Endothelial cell of umbilical vein (primary cell): ENCODE results near the gene MDFIC. TPM values are rescaled to one million over a fixed set of nuclear protein-coding genes. Genes with fewer than 3 reads are reported as not detected.

Source experiments
- BruUV-seq: library from RNA; stranded (reverse); fragments of 400-500 nt; replicated peaks from 2 replicates; lab custom pipeline; 2021; lab: Mats Ljungman, UMichigan
- CTCF ChIA-PET: fragments of 300-600, 350-600 bp; sonication (Branson Sonifier 250); formaldehyde crosslinking; loops from one replicate; lab custom pipeline; 2021; ENCODE audit warnings: antibody characterized with exemption, inconsistent platforms; lab: Charles Lee
- POLR2A ChIA-PET: fragments of 300-600, 350-600 bp; sonication (Branson Sonifier 250); formaldehyde crosslinking; loops from one replicate; lab custom pipeline; 2021; ENCODE audit warnings: antibody characterized with exemption, inconsistent platforms; lab: Charles Lee
- DNase-seq: peaks from one replicate; pipeline ENCODE4 v3.0.0-alpha.2; 2011; ENCODE audit warnings: low read depth, low spot score
- FAIRE-seq: peaks from 2 replicates; lab custom pipeline; 2011; peaks lifted over from hg19 to GRCh38; lab: Jason Lieb, UNC
- H2AFZ ChIP-seq: 2 replicates; pipeline ENCODE4 v1.6.0; 2012; ENCODE audit warnings: low read depth, low read length, control low read depth, inconsistent platforms
- H3K27ac ChIP-seq: 2 replicates; pipeline ENCODE4 v1.5.1; 2011; ENCODE audit warnings: low read depth, mild to moderate bottlenecking, control low read depth, low read length, moderate library complexity; ENCODE audit not compliant: insufficient read depth
- H3K27me3 ChIP-seq, 2 experiments: 2 replicates each; pipeline versions ENCODE4 v1.6.0 to v1.6.1; 2011; ENCODE audit warnings: low read length in 2 of 2, mixed read lengths in 1 of 2; ENCODE audit not compliant: control insufficient read depth in 2 of 2, insufficient read depth in 2 of 2
- H3K36me3 ChIP-seq, 2 experiments: 2 replicates in 1 of 2; 3 replicates in 1 of 2; pipeline ENCODE4 v1.5.1; 2011; ENCODE audit warnings: low read length in 2 of 2, mild to moderate bottlenecking in 1 of 2, moderate library complexity in 1 of 2; ENCODE audit not compliant: control insufficient read depth in 2 of 2, insufficient read depth in 2 of 2; ENCODE audit errors: extremely low read depth in 1 of 2
- H3K4me1 ChIP-seq: 3 replicates; pipeline ENCODE4 v1.5.1; 2011; ENCODE audit warnings: mild to moderate bottlenecking, low read length; ENCODE audit not compliant: control insufficient read depth, insufficient read depth; ENCODE audit errors: extremely low read depth
- H3K4me2 ChIP-seq: 2 replicates; pipeline ENCODE4 v1.6.1; 2011; ENCODE audit warnings: low read length, control low read depth, mixed read lengths; ENCODE audit not compliant: insufficient read depth
- H3K4me3 ChIP-seq, 3 experiments: fragments of 200-600 bp in 1 of 3; sonication (generic), shearing (Covaris generic) in 1 of 3; replicated peaks in 1 of 3; 2 replicates each; pipeline ENCODE4 v1.5.1; 2011 to 2016; ENCODE audit warnings: control low read depth in 3 of 3, low read length in 3 of 3, mild to moderate bottlenecking in 2 of 3, inconsistent platforms in 1 of 3, low read depth in 1 of 3, moderate library complexity in 1 of 3; ENCODE audit not compliant: insufficient read depth in 1 of 3
- H3K79me2 ChIP-seq: 2 replicates; pipeline ENCODE4 v1.6.0; 2012; ENCODE audit warnings: low read length, inconsistent platforms; ENCODE audit not compliant: control insufficient read depth, insufficient read depth
- H3K9ac ChIP-seq: replicated peaks from 2 replicates; pipeline ENCODE3; 2011; ENCODE audit warnings: low read length, control low read depth; ENCODE audit not compliant: insufficient read depth; ENCODE audit errors: extremely low read depth
- H3K9me1 ChIP-seq: replicated peaks from 3 replicates; pipeline ENCODE4 v1.6.0; 2011; ENCODE audit warnings: mild to moderate bottlenecking, low read length; ENCODE audit not compliant: control insufficient read depth, insufficient read depth; ENCODE audit errors: extremely low read depth
- H3K9me3 ChIP-seq: replicated peaks from 2 replicates; pipeline ENCODE4 v1.5.1; 2012; ENCODE audit warnings: low read length, inconsistent platforms; ENCODE audit not compliant: control insufficient read depth, insufficient read depth
- H4K20me1 ChIP-seq: replicated peaks from 2 replicates; pipeline ENCODE3; 2011; ENCODE audit warnings: mild to moderate bottlenecking, low read length; ENCODE audit not compliant: control insufficient read depth, insufficient read depth; ENCODE audit errors: extremely low read depth
- EZH2 ChIP-seq: IDR thresholded peaks from 2 replicates; pipeline ENCODE4 v1.6.1; 2012; ENCODE audit warnings: borderline replicate concordance, low read depth, mild to moderate bottlenecking, moderate library complexity, low read length, inconsistent platforms; ENCODE audit not compliant: severe bottlenecking
- FOS ChIP-seq: IDR thresholded peaks from 2 replicates; pipeline ENCODE4 v1.6.1; 2011; ENCODE audit warnings: mild to moderate bottlenecking, low read length, moderate library complexity, borderline replicate concordance; ENCODE audit not compliant: insufficient read depth
- GATA2 ChIP-seq: IDR thresholded peaks from 2 replicates; pipeline ENCODE4 v1.7.0; 2011; ENCODE audit warnings: low read depth, mild to moderate bottlenecking, moderate library complexity, mixed read lengths, low read length; ENCODE audit not compliant: insufficient read length, insufficient read depth
- JUN ChIP-seq: IDR thresholded peaks from 2 replicates; pipeline ENCODE4 v1.6.1; 2011; ENCODE audit warnings: borderline replicate concordance, low read depth; ENCODE audit not compliant: insufficient read length, insufficient read depth
- MYC ChIP-seq: IDR thresholded peaks from one replicate; pipeline ENCODE4 v1.6.1; 2011; ENCODE audit warnings: mild to moderate bottlenecking, low read depth, low read length
- POLR2A ChIP-seq: IDR thresholded peaks from 2 replicates; pipeline ENCODE4 v1.6.1; 2012; ENCODE audit warnings: low read depth, mild to moderate bottlenecking, control low read depth, low read length
- POLR2AphosphoS5 ChIP-seq: IDR thresholded peaks from 2 replicates; pipeline ENCODE4 v1.6.1; 2012; ENCODE audit warnings: low read depth, mild to moderate bottlenecking, control low read depth, low read length, moderate library complexity; ENCODE audit not compliant: insufficient read depth
- dilution Hi-C: fragments of 300-500 bp; cut with MboI; formaldehyde crosslinking; loops from one replicate; pipeline ENCODE4 v1.15.0; 2019; ENCODE audit warnings: low sequenced_read_pairs; ENCODE audit not compliant: extremely low pct_ligation_motif_present
- intact Hi-C: fragments of 100-400 bp; cut with micrococcal nuclease; formaldehyde crosslinking; loops from one replicate; pipeline ENCODE4 v1.10.0; 2022
- polyA plus RNA-seq, 4 experiments: library from polyadenylated mRNA; depleted of rRNA in 3 of 4; stranded (reverse) in 3 of 4; unstranded in 1 of 4; fragments of >200 nt; gene quantifications; 2 replicates each; pipeline versions ENCODE4 v1.2.1 to v1.2.3, GENCODE V29; 2011 to 2012; ENCODE audit warnings: missing spikeins in 1 of 4
- total RNA-seq: library from RNA; stranded (reverse); gene quantifications from 2 replicates; pipeline ENCODE4 v1.2.3, GENCODE V29; 2021
- TF ChIP-seq, protein P1 (sequence below): IDR thresholded peaks from 2 replicates; pipeline ENCODE4 v1.6.1; 2011; ENCODE audit not compliant: insufficient read depth, insufficient read length
- TF ChIP-seq, protein P2 (sequence below), 2 donors: IDR thresholded peaks; 1 replicate in 1 of 2; 2 replicates in 1 of 2; pipeline ENCODE4 v1.5.1; 2011; ENCODE audit warnings: low read length in 2 of 2, mild to moderate bottlenecking in 2 of 2, moderate library complexity in 2 of 2, control low read depth in 1 of 2, inconsistent platforms in 1 of 2, low read depth in 1 of 2; ENCODE audit not compliant: insufficient read depth in 1 of 2; ENCODE audit errors: extremely low read depth in 1 of 2

MDFIC gene
- total and polyA plus RNA-seq, 2 donors (not counting 3 experiments of a cell fraction or from before 2014, with no cell fraction given) = 6.5 to 14.2 TPM

DNA sequence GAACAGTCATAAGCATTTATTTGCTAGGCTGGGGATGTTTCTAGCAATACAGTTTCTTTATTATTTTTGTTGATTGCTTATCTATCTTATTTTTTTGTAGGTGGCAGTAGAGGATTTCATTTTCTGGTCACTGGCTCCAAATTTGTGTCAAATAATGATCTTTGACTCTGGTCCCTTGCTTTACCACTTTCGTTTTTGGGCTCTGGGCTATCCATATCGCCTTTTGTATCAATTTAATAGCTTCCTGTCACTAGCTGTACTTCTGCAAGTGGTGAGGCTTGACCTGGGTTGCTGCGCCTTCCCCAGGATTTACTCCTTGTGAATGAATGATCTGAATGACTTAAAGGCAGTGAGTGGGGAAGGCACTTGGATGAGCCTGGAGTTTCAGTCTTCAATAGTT is 48.4 kb downstream of the MDFIC start:
- TF ChIP-seq FOS (no peak), EZH2 (no peak), JUN (no peak), POLR2A (no peak), MYC (no peak), GATA2 (no peak), POLR2AphosphoS5 (no peak)
- TF ChIP-seq, protein P1, sequence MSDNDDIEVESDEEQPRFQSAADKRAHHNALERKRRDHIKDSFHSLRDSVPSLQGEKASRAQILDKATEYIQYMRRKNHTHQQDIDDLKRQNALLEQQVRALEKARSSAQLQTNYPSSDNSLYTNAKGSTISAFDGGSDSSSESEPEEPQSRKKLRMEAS = no peak
- TF ChIP-seq, protein P2, sequence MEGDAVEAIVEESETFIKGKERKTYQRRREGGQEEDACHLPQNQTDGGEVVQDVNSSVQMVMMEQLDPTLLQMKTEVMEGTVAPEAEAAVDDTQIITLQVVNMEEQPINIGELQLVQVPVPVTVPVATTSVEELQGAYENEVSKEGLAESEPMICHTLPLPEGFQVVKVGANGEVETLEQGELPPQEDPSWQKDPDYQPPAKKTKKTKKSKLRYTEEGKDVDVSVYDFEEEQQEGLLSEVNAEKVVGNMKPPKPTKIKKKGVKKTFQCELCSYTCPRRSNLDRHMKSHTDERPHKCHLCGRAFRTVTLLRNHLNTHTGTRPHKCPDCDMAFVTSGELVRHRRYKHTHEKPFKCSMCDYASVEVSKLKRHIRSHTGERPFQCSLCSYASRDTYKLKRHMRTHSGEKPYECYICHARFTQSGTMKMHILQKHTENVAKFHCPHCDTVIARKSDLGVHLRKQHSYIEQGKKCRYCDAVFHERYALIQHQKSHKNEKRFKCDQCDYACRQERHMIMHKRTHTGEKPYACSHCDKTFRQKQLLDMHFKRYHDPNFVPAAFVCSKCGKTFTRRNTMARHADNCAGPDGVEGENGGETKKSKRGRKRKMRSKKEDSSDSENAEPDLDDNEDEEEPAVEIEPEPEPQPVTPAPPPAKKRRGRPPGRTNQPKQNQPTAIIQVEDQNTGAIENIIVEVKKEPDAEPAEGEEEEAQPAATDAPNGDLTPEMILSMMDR (IDR thresholded peaks at IDR 0.05; ENCODE audit: extremely low read depth in 1 of 2, insufficient read depth in 1 of 2, low read depth in 1 of 2, low read length in 2 of 2) = no peak
- H3K27me3 ChIP-seq = no peaks in the 10 kb centered on the region
- POLR2A ChIA-PET = no interaction called here
- BruUV-seq = no TSS peak
- H3K27ac ChIP-seq = no peak overlapping the region
- H3K9me1 ChIP-seq = no peaks in the 10 kb centered on the region
- no peaks in the 10 kb centered on the region for H3K79me2 ChIP-seq
- H3K4me3 ChIP-seq = no peak overlapping the region
- H3K4me1 ChIP-seq = no peaks in the 10 kb centered on the region
- H4K20me1 ChIP-seq = no peaks in the 10 kb centered on the region
- H3K36me3 ChIP-seq = no peaks in the 10 kb centered on the region
- no peak overlapping the region for H3K9ac ChIP-seq
- CTCF ChIA-PET = no interaction called here
- intact Hi-C loops = no loop called here
- DNase-seq (no peak), FAIRE-seq (no peak)
- dilution Hi-C loops = no loop called here
- no peaks in the 10 kb centered on the region for H3K9me3 ChIP-seq
- no peak overlapping the region for H3K4me2 ChIP-seq
- no peak overlapping the region for H2AFZ ChIP-seq
